K562 (cell line): ENCODE measurements around the gene GYG2. TPM values are rescaled to one million over a fixed set of nuclear protein-coding genes. Genes with fewer than 3 reads are reported as not detected.
"Not testable (repeated sequence)": the region's sequence is repeated elsewhere in the genome, so short reads cannot be mapped to it uniquely, and the experiment has no call there.

Experiments used
- ARID1B ChIP-seq: fragments of 450-650 bp; IDR thresholded peaks from 2 replicates; pipeline ENCODE4 v1.6.1; 2016; ENCODE audit warnings: antibody characterized with exemption, mild to moderate bottlenecking, inconsistent platforms
- ATF7 ChIP-seq: fragments of 450-650 bp; IDR thresholded peaks from 2 replicates; pipeline ENCODE4 v1.7.1; 2014; ENCODE audit warnings: mild to moderate bottlenecking, moderate library complexity
- CBFA2T2 ChIP-seq: fragments of 450-650 bp; conservative IDR thresholded peaks from 2 replicates; pipeline ENCODE4 v1.6.1; 2017; ENCODE audit warnings: mild to moderate bottlenecking
- CBFA2T3 ChIP-seq: fragments of 450-650 bp; IDR thresholded peaks from 2 replicates; pipeline ENCODE4 v1.6.1; 2017
- CCNT2 ChIP-seq: IDR thresholded peaks from 2 replicates; pipeline ENCODE4 v1.6.1; 2011; ENCODE audit warnings: borderline replicate concordance, low read depth, mild to moderate bottlenecking, moderate library complexity, mixed read lengths, low read length; ENCODE audit not compliant: insufficient read length; ENCODE audit errors: extremely low read depth
- CREB1 ChIP-seq, 2 experiments: sonication (generic) in 1 of 2; formaldehyde crosslinking in 1 of 2; IDR thresholded peaks; 2 replicates each; pipeline versions ENCODE4 v1.6.1 to v1.8.0; 2012 to 2022; ENCODE audit warnings: inconsistent platforms in 1 of 2, mild to moderate bottlenecking in 1 of 2, missing genetic modification reagents in 1 of 2, moderate library complexity in 1 of 2
- CREM ChIP-seq: IDR thresholded peaks from 2 replicates; pipeline ENCODE4 v1.6.1; 2014; ENCODE audit warnings: antibody characterized with exemption, low read depth
- CTBP1 ChIP-seq: fragments of 450-650 bp; IDR thresholded peaks from 2 replicates; pipeline ENCODE4 v1.6.1; 2016; ENCODE audit warnings: borderline replicate concordance
- GABPA ChIP-seq: fragments of 200-800 bp; sonication (Bioruptor generic); conservative IDR thresholded peaks from 2 replicates; pipeline ENCODE4 v1.6.1; 2016; ENCODE audit warnings: low read depth, missing genetic modification characterization, missing compliant biosample characterization
- GATA2 ChIP-seq: sonication (generic); formaldehyde crosslinking; IDR thresholded peaks from 2 replicates; pipeline ENCODE4 v1.4.0; 2020; ENCODE audit warnings: mild to moderate bottlenecking, missing genetic modification reagents
- KDM1A ChIP-seq, 2 experiments: fragments of 450-650 bp; IDR thresholded peaks; 2 replicates each; pipeline ENCODE4 v1.6.1; 2016; ENCODE audit warnings: mild to moderate bottlenecking in 2 of 2
- KLF16 ChIP-seq: IDR thresholded peaks from 2 replicates; pipeline ENCODE4 v1.6.1; 2016; ENCODE audit warnings: antibody characterized with exemption
- MAZ ChIP-seq, 2 experiments: fragments of 450-650 bp in 1 of 2; sonication (generic) in 1 of 2; formaldehyde crosslinking; IDR thresholded peaks in 1 of 2; conservative IDR thresholded peaks in 1 of 2; 2 replicates each; pipeline versions ENCODE4 v1.4.0 to v1.5.0; 2020; ENCODE audit warnings: mild to moderate bottlenecking in 1 of 2, missing genetic modification reagents in 1 of 2
- MEIS2 ChIP-seq: fragments of 450-650 bp; IDR thresholded peaks from 2 replicates; pipeline ENCODE4 v1.6.1; 2014; ENCODE audit warnings: mild to moderate bottlenecking; ENCODE audit not compliant: partially characterized antibody
- NR2C2 ChIP-seq, 2 experiments: fragments of 200-800 bp in 1 of 2; sonication (Bioruptor generic) in 1 of 2; sonication (generic) in 1 of 2; formaldehyde crosslinking in 1 of 2; IDR thresholded peaks; 2 replicates each; pipeline versions ENCODE4 v1.6.1 to v1.8.0; 2016 to 2022; ENCODE audit warnings: mild to moderate bottlenecking in 1 of 2, missing compliant biosample characterization in 1 of 2, missing genetic modification characterization in 1 of 2, missing genetic modification reagents in 1 of 2
- SMARCA4 ChIP-seq: fragments of 450-650 bp; IDR thresholded peaks from 2 replicates; pipeline ENCODE4 v1.6.1; 2016
- SMARCE1 ChIP-seq: fragments of 450-650 bp; IDR thresholded peaks from 2 replicates; pipeline ENCODE4 v1.7.1; 2016; ENCODE audit warnings: mild to moderate bottlenecking
- SOX6 ChIP-seq: fragments of 450-650 bp; IDR thresholded peaks from 2 replicates; pipeline ENCODE4 v1.6.1; 2014; ENCODE audit warnings: mild to moderate bottlenecking
- TFAP4 ChIP-seq: sonication (generic); formaldehyde crosslinking; IDR thresholded peaks from 2 replicates; pipeline ENCODE4 v1.8.0; 2022; ENCODE audit warnings: missing genetic modification reagents, mild to moderate bottlenecking, moderate library complexity, borderline replicate concordance
- VEZF1 ChIP-seq: fragments of 200-800 bp; sonication (Bioruptor generic); IDR thresholded peaks from 2 replicates; pipeline ENCODE4 v1.6.1; 2017; ENCODE audit warnings: missing genetic modification characterization, missing compliant biosample characterization
- ZNF740 ChIP-seq, 3 experiments: fragments of 200-800 bp in 1 of 3; sonication (Bioruptor generic) in 1 of 3; sonication (generic) in 1 of 3; formaldehyde crosslinking in 1 of 3; IDR thresholded peaks; 2 replicates each; pipeline versions ENCODE4 v1.6.1 to v1.8.0; 2016 to 2022; ENCODE audit warnings: mild to moderate bottlenecking in 2 of 3, missing compliant biosample characterization in 2 of 3, missing genetic modification characterization in 2 of 3, missing genetic modification reagents in 1 of 3
- polyA plus RNA-seq, 8 experiments: library from polyadenylated mRNA; depleted of rRNA in 4 of 8; stranded (reverse) in 5 of 8; unstranded in 3 of 8; fragments of >200 nt; fragmentation: Nextera tagmentation in 2 of 8; fragmentation: Illumina TruSeq in 1 of 8; extraction: Ambion mirVana in 2 of 8; extraction: Trizol in 1 of 8; gene quantifications; 2 replicates each; pipeline versions ENCODE4 v1.2.1 to v1.2.3, GENCODE V29; 2011 to 2014; ENCODE audit warnings: inconsistent platforms in 1 of 8, missing spikeins in 1 of 8
- total RNA-seq, 7 experiments: library from RNA; depleted of rRNA in 6 of 7; stranded (reverse); fragments of >200 nt in 6 of 7; fragmentation: Illumina TruSeq in 2 of 7; extraction: Trizol in 2 of 7; gene quantifications; 2 replicates each; pipeline versions ENCODE4 v1.2.1 to v1.2.3, GENCODE V29; 2011 to 2021; ENCODE audit warnings: low replicate concordance in 1 of 7

Gene GYG2
- total and polyA plus RNA-seq, 9 of the 15 experiments (the other 6 are each of a cell fraction or from before 2014, with no cell fraction given): 0.24 to 4.4 (median 2.9) TPM

GRCh38 chrX:2897690-2898623 is 69.2 kb downstream of the GYG2 start (continued):
- peak; percentile 71 for TF ChIP-seq VEZF1 (CRISPR knock-in tag)
- TF ChIP-seq CTBP1: peak; percentile 24; the same call in 1 of the 2 replicates
- TF ChIP-seq CREM: peak; percentile 78
- TF ChIP-seq NR2C2 (CRISPR knock-in tag; IDR thresholded peaks at IDR 0.05); CREB1 (CRISPR knock-in tag; IDR thresholded peaks at IDR 0.05); ZNF740 (tag; IDR thresholded peaks at IDR 0.05): not testable (repeated sequence)
- TF ChIP-seq NR2C2 (tag; IDR thresholded peaks at IDR 0.05): peak; percentile 49; the same call in 1 of the 2 replicates
- TF ChIP-seq CREB1 (IDR thresholded peaks at IDR 0.05): peak; percentile 40; the same call in 1 of the 2 replicates
- 0 out of 2 replicates have a peak, but pooled peaks have one; percentile 23 for TF ChIP-seq ZNF740 (CRISPR knock-in tag; IDR thresholded peaks at IDR 0.05)
- peak; percentile 70 for TF ChIP-seq MEIS2
- TF ChIP-seq ATF7: peak; percentile 55; the same call in 1 of the 2 replicates
- TF ChIP-seq GATA2 (CRISPR knock-in tag): peak; percentile 57; the same call in 1 of the 2 replicates
- peak; percentile 46; the same call in 1 of the 2 replicates for TF ChIP-seq KLF16
- TF ChIP-seq TFAP4 (CRISPR knock-in tag): peak; percentile 55; the same call in 1 of the 2 replicates
- TF ChIP-seq CBFA2T3: peak; percentile 70
- peak; percentile 56 for TF ChIP-seq CBFA2T2
- TF ChIP-seq SMARCA4: peak; percentile 29; the same call in 1 of the 2 replicates
- peak in 1 of 2 experiments; percentile 75; a peak in 1 of 4 replicates for TF ChIP-seq MAZ (CRISPR knock-in tag; conservative IDR thresholded peaks at IDR 0.05 in 1 of 2, IDR thresholded peaks at IDR 0.05 in 1 of 2)
- peak; percentile 59; the same call in 1 of the 2 replicates for TF ChIP-seq SOX6
- peak; percentile 88 to 89 for TF ChIP-seq KDM1A (IDR thresholded peaks at IDR 0.05)
- TF ChIP-seq SMARCE1: peak; percentile 43; the same call in 1 of the 2 replicates
- peak; percentile 26 for TF ChIP-seq CCNT2
- TF ChIP-seq ARID1B: peak; percentile 57
- TF ChIP-seq GABPA (tag): peak; percentile 33; the same call in 1 of the 2 replicates
